K562 (cell line): Measurements from ENCODE around the gene CTRL. TPM values are rescaled to one million over a fixed set of nuclear protein-coding genes. Genes with fewer than 3 reads are reported as not detected.

Experiments used
- ATAC-seq: fragments of 200-7000 bp; cut with Tn5 transposase; 3 replicates; pipeline ENCODE4 v1.9.1; 2020; ENCODE audit warnings: moderate library complexity
- BruUV-seq: library from RNA; stranded (reverse); fragments of 400-500 nt; replicated peaks from 2 replicates; lab custom pipeline; 2021; lab: Mats Ljungman, UMichigan
- CTCF ChIA-PET: fragments of 300-600 bp; formaldehyde crosslinking; extraction: SDS; loops from one replicate; lab custom pipeline; 2021; ENCODE audit warnings: low intra/inter-chr PET ratio; lab: Yijun Ruan, JAX
- POLR2A ChIA-PET: fragments of 300-600, 350-650 bp; sonication (Branson Sonifier 250); formaldehyde crosslinking; extraction: SDS; loops from one replicate; lab custom pipeline; 2021; ENCODE audit warnings: antibody characterized with exemption, inconsistent platforms; lab: Yijun Ruan, JAX
- DNase-seq, 4 experiments: peaks; one replicate each; pipeline versions ENCODE4 v3.0.0 to v3.0.0-alpha.2; 2011 to 2018; ENCODE audit warnings: low spot score in 3 of 4, mixed read lengths in 3 of 4; ENCODE audit errors: extremely low read depth in 1 of 4
- FAIRE-seq: peaks from 2 replicates; lab custom pipeline; 2011; peaks lifted over from hg19 to GRCh38; lab: Jason Lieb, UNC
- H2AFZ ChIP-seq: 2 replicates; pipeline ENCODE4 v1.6.0; 2011; ENCODE audit warnings: low read depth, low read length, control low read depth, inconsistent platforms
- H3K27ac ChIP-seq: fragments of 200-600 bp; 3 replicates; pipeline ENCODE4 v1.8.0; 2011; ENCODE audit warnings: low read depth, mild to moderate bottlenecking, control low read depth, inconsistent platforms, low read length, moderate library complexity, mixed read lengths; ENCODE audit errors: extremely low read depth
- H3K27me3 ChIP-seq, 2 experiments: fragments of 300-600 bp in 1 of 2; 2 replicates in 1 of 2; 3 replicates in 1 of 2; pipeline versions ENCODE4 v1.6.0 to v1.8.0; 2011; ENCODE audit warnings: inconsistent platforms in 2 of 2, low read length in 2 of 2, mild to moderate bottlenecking in 1 of 2, mixed read lengths in 1 of 2, moderate library complexity in 1 of 2; ENCODE audit not compliant: control insufficient read depth in 2 of 2, insufficient read depth in 2 of 2
- H3K36me3 ChIP-seq: fragments of 300-600 bp; 3 replicates; pipeline ENCODE4 v1.8.0; 2011; ENCODE audit warnings: mild to moderate bottlenecking, low read length, inconsistent platforms; ENCODE audit not compliant: control insufficient read depth, insufficient read depth
- H3K4me1 ChIP-seq, 2 experiments: fragments of 200-600 bp in 1 of 2; replicated peaks in 1 of 2; 2 replicates in 1 of 2; 3 replicates in 1 of 2; pipeline versions ENCODE4 v1.5.1 to v1.8.0; 2011; ENCODE audit warnings: inconsistent platforms in 2 of 2, low read length in 2 of 2, mild to moderate bottlenecking in 1 of 2, mixed read lengths in 1 of 2, moderate library complexity in 1 of 2; ENCODE audit not compliant: control insufficient read depth in 2 of 2, insufficient read depth in 2 of 2
- H3K4me2 ChIP-seq: 2 replicates; pipeline ENCODE4 v1.6.1; 2011; ENCODE audit warnings: low read length, control low read depth, inconsistent platforms, mixed read lengths; ENCODE audit not compliant: insufficient read depth
- H3K4me3 ChIP-seq: fragments of 200-600 bp; sonication (generic), shearing (Covaris generic); 2 replicates; pipeline ENCODE4 v1.5.1; 2016; ENCODE audit warnings: control low read depth, inconsistent platforms
- H3K79me2 ChIP-seq: fragments of 200-600 bp; 3 replicates; pipeline ENCODE4 v1.8.0; 2011; ENCODE audit warnings: low read length, inconsistent platforms; ENCODE audit not compliant: control insufficient read depth, insufficient read depth
- H3K9ac ChIP-seq, 2 experiments: 2 replicates each; pipeline versions ENCODE4 v1.6.0 to v1.6.1; 2011; ENCODE audit warnings: low read depth in 2 of 2, low read length in 2 of 2, control low read depth in 1 of 2, inconsistent platforms in 1 of 2, mild to moderate bottlenecking in 1 of 2, mixed read lengths in 1 of 2; ENCODE audit not compliant: insufficient read depth in 1 of 2
- H3K9me1 ChIP-seq: one replicate; pipeline ENCODE4 v1.6.0; 2011; ENCODE audit warnings: inconsistent platforms, mild to moderate bottlenecking, low read length, moderate library complexity; ENCODE audit not compliant: control insufficient read depth, insufficient read depth
- H3K9me3 ChIP-seq: replicated peaks from 2 replicates; pipeline ENCODE4 v1.5.1; 2011; ENCODE audit warnings: low read depth, low read length, inconsistent platforms; ENCODE audit not compliant: control insufficient read depth, insufficient read depth
- H4K20me1 ChIP-seq: replicated peaks from 2 replicates; pipeline ENCODE4 v1.6.1; 2011; ENCODE audit warnings: low read length, inconsistent platforms, mixed read lengths; ENCODE audit not compliant: control insufficient read depth, insufficient read depth
- IRF1 ChIP-seq: sonication (generic); formaldehyde crosslinking; IDR thresholded peaks from 2 replicates; pipeline ENCODE4 v1.8.0; 2022; ENCODE audit warnings: missing genetic modification reagents, mild to moderate bottlenecking, borderline replicate concordance
- POLR2G ChIP-seq: fragments of 200-400 bp; formaldehyde crosslinking; IDR thresholded peaks from 2 replicates; pipeline ENCODE4 v1.6.1; 2017; ENCODE audit warnings: low read depth, mild to moderate bottlenecking, antibody characterized with exemption, low read length, moderate library complexity
- RBFOX2 ChIP-seq: fragments of 200-400 bp; formaldehyde crosslinking; IDR thresholded peaks from 2 replicates; pipeline ENCODE4 v1.6.1; 2017; ENCODE audit warnings: low read depth, mild to moderate bottlenecking, low read length, moderate library complexity
- TAF15 ChIP-seq: fragments of 200-400 bp; formaldehyde crosslinking; IDR thresholded peaks from 2 replicates; pipeline ENCODE4 v1.6.1; 2017; ENCODE audit warnings: mild to moderate bottlenecking, low read depth, low read length, moderate library complexity
- ZBTB26 ChIP-seq: fragments of 450-650 bp; formaldehyde crosslinking; IDR thresholded peaks from 2 replicates; pipeline ENCODE4 v1.4.0; 2022; ENCODE audit warnings: missing genetic modification characterization
- ZBTB33 ChIP-seq: sonication (generic); formaldehyde crosslinking; IDR thresholded peaks from 2 replicates; pipeline ENCODE4 v1.8.1; 2023; ENCODE audit warnings: mild to moderate bottlenecking, missing genetic modification reagents
- WGBS: fragments of 100-300 bp; shearing (Covaris generic); methylation state at CpG from one replicate; pipeline ENCODE4 v1.1.6; 2016; ENCODE audit warnings: low coverage, mixed read lengths; ENCODE audit not compliant: insufficient coverage; ENCODE audit errors: missing lambda C conversion rate; 5-methylcytosine and 5-hydroxymethylcytosine counted together
- in situ Hi-C: fragments of 300-500 bp; cut with MboI; formaldehyde crosslinking; loops from 4 replicates; pipeline ENCODE4 v1.15.0; 2018; ENCODE audit warnings: inconsistent platforms, mixed read lengths
- intact Hi-C: fragments of 100-400 bp; cut with micrococcal nuclease; formaldehyde crosslinking; loops from 2 replicates; pipeline ENCODE4 v1.14.2; 2022
- polyA plus RNA-seq, 8 experiments: library from polyadenylated mRNA; depleted of rRNA in 4 of 8; stranded (reverse) in 5 of 8; unstranded in 3 of 8; fragments of >200 nt; fragmentation: Nextera tagmentation in 2 of 8; fragmentation: Illumina TruSeq in 1 of 8; extraction: Ambion mirVana in 2 of 8; extraction: Trizol in 1 of 8; gene quantifications; 2 replicates each; pipeline versions ENCODE4 v1.2.1 to v1.2.3, GENCODE V29; 2011 to 2014; ENCODE audit warnings: inconsistent platforms in 1 of 8, missing spikeins in 1 of 8
- total RNA-seq, 7 experiments: library from RNA; depleted of rRNA in 6 of 7; stranded (reverse); fragments of >200 nt in 6 of 7; fragmentation: Illumina TruSeq in 2 of 7; extraction: Trizol in 2 of 7; gene quantifications; 2 replicates each; pipeline versions ENCODE4 v1.2.1 to v1.2.3, GENCODE V29; 2011 to 2021; ENCODE audit warnings: low replicate concordance in 1 of 7

The CTRL gene
- total and polyA plus RNA-seq, 9 of the 15 experiments (the other 6 are each of a cell fraction or from before 2014, with no cell fraction given) = 1.4 to 5.6 (median 2.5) TPM

- Histone ChIP-seq H4K20me1 (peaks cover 24% of the 10 kb centered on the region), H3K36me3 (peaks cover 85% of the 10 kb centered on the region; the same call in 2 of the 3 replicates), H3K9me1 (no peaks in the 10 kb centered on the region), H3K4me3 (no peak overlapping the region), H3K4me2 (no peak overlapping the region), H3K9ac (peak overlapping the region in 1 of 2 experiments; percentile 46; a peak in 1 of 4 replicates), H3K27ac (no peak overlapping the region), H3K79me2 (peaks cover 2% of the 10 kb centered on the region; the same call in 1 of the 3 replicates), H3K27me3 (no peaks in the 10 kb centered on the region), H2AFZ (no peak overlapping the region), H3K4me1 (peaks cover 6 to 40% of the 10 kb centered on the region in 2 experiments; a peak in 4 of 5 replicates), H3K9me3 (no peaks in the 10 kb centered on the region)
- intact Hi-C loops (loop anchor here (10.0 kb wide), 1 partner anchor 163 kb away; no protein-coding TSS in a partner anchor), in situ Hi-C loops (no loop called here)
- ATAC-seq = no peak
- POLR2A ChIA-PET = interaction anchor here (0.8 to 1.3 kb wide), 5 partner anchors 8 to 54 kb away, joined by 3 to 5 read pairs (median 4); partner anchors contain the start of gene EDC4
- WGBS = 87% methylated on average over 21 of the region's 21 CpGs
- BruUV-seq = no TSS peak
- DNase-seq = no peak
- TF ChIP-seq ZBTB33 (no peak), IRF1 (no peak), POLR2G (0 out of 2 replicates have a peak, but pooled peaks have one; percentile 50), TAF15 (no peak), ZBTB26 (CRISPR knock-in tag) (no peak), RBFOX2 (peak; percentile 47; the same call in 1 of the 2 replicates)
- CTCF ChIA-PET = interaction anchor here (4.0 kb wide), 1 partner anchor 47 kb away, joined by 35 read pairs; no protein-coding TSS in a partner anchor
- no peak for FAIRE-seq
Observed at GRCh38 chr16:67881621-67882161, 50.0 kb downstream of the CTRL start.
